ENCODE data around the gene NOXO1. TPM values are rescaled to one million over a fixed set of nuclear protein-coding genes. Genes with fewer than 3 reads are reported as not detected.

The NOXO1 gene
- total and polyA plus RNA-seq, 10 of the 15 experiments (the other 5 are each of a cell fraction or from before 2014, with no cell fraction given) = 0.09 to 0.76 (median 0.26) TPM; not detected in 4

DNA sequence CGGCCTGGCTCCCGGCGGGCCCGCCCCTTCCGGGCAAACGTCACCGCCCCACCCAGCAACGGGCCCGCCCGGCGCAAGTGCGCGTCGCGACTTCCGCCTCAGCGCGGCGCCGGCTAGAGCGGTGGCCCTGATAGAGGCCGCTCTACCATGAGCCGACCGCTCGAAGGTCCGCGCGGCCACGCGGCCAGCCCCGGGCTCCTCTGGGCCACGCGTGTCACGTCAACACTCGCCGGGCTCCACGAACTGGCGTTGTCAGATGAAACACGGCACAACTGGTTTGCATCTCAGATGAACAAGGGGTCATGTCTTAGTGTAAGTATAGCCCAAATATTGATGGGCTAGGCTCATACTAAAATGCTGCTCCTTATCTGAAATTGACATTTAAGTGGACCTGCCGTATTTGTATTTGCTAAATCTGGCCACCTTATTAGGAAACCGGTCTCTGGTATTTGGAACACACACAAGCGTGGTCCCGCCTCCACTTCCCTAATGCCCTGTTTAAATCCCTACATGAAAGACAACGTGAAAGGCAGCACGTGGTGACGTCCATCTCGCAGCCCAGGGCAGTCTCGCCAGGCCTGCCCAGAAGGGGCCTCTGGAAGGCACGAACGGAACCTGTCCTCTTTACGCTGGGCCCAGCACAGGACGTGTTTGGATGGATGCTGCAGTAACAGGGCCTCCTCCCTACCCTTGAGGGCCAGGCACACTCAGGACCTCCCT is 28.7 kb upstream of the NOXO1 start, which contains the start of gene ZNF598 (continued):
- TF ChIP-seq, protein P1, sequence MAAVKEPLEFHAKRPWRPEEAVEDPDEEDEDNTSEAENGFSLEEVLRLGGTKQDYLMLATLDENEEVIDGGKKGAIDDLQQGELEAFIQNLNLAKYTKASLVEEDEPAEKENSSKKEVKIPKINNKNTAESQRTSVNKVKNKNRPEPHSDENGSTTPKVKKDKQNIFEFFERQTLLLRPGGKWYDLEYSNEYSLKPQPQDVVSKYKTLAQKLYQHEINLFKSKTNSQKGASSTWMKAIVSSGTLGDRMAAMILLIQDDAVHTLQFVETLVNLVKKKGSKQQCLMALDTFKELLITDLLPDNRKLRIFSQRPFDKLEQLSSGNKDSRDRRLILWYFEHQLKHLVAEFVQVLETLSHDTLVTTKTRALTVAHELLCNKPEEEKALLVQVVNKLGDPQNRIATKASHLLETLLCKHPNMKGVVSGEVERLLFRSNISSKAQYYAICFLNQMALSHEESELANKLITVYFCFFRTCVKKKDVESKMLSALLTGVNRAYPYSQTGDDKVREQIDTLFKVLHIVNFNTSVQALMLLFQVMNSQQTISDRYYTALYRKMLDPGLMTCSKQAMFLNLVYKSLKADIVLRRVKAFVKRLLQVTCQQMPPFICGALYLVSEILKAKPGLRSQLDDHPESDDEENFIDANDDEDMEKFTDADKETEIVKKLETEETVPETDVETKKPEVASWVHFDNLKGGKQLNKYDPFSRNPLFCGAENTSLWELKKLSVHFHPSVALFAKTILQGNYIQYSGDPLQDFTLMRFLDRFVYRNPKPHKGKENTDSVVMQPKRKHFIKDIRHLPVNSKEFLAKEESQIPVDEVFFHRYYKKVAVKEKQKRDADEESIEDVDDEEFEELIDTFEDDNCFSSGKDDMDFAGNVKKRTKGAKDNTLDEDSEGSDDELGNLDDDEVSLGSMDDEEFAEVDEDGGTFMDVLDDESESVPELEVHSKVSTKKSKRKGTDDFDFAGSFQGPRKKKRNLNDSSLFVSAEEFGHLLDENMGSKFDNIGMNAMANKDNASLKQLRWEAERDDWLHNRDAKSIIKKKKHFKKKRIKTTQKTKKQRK (IDR thresholded peaks at IDR 0.05; ENCODE audit: low read depth, low read length) = no peak
- TF ChIP-seq POLR2AphosphoS2 (IDR thresholded peaks at IDR 0.05; ENCODE audit: low read depth, low read length) = peak; percentile 89
- 0 out of 2 replicates have a peak, but pooled peaks have one; percentile 18 for TF ChIP-seq TCF12 (IDR thresholded peaks at IDR 0.05; ENCODE audit: low read depth, low read length)
- no peak for TF ChIP-seq RBBP5 (conservative IDR thresholded peaks at IDR 0.05)
- TF ChIP-seq, protein P2, sequence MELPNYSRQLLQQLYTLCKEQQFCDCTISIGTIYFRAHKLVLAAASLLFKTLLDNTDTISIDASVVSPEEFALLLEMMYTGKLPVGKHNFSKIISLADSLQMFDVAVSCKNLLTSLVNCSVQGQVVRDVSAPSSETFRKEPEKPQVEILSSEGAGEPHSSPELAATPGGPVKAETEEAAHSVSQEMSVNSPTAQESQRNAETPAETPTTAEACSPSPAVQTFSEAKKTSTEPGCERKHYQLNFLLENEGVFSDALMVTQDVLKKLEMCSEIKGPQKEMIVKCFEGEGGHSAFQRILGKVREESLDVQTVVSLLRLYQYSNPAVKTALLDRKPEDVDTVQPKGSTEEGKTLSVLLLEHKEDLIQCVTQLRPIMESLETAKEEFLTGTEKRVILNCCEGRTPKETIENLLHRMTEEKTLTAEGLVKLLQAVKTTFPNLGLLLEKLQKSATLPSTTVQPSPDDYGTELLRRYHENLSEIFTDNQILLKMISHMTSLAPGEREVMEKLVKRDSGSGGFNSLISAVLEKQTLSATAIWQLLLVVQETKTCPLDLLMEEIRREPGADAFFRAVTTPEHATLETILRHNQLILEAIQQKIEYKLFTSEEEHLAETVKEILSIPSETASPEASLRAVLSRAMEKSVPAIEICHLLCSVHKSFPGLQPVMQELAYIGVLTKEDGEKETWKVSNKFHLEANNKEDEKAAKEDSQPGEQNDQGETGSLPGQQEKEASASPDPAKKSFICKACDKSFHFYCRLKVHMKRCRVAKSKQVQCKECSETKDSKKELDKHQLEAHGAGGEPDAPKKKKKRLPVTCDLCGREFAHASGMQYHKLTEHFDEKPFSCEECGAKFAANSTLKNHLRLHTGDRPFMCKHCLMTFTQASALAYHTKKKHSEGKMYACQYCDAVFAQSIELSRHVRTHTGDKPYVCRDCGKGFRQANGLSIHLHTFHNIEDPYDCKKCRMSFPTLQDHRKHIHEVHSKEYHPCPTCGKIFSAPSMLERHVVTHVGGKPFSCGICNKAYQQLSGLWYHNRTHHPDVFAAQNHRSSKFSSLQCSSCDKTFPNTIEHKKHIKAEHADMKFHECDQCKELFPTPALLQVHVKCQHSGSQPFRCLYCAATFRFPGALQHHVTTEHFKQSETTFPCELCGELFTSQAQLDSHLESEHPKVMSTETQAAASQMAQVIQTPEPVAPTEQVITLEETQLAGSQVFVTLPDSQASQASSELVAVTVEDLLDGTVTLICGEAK (IDR thresholded peaks at IDR 0.05; ENCODE audit: borderline replicate concordance) = peak; percentile 84
- TF ChIP-seq SREBF2 (IDR thresholded peaks at IDR 0.05; ENCODE audit: low read length) = no peak; the same call in 1 of the 2 replicates
- 0 out of 2 replicates have a peak, but pooled peaks have one; percentile 28 for TF ChIP-seq RB1 (IDR thresholded peaks at IDR 0.05; ENCODE audit: borderline replicate concordance)
- TF ChIP-seq MEF2A (IDR thresholded peaks at IDR 0.05; ENCODE audit: insufficient read depth, low read depth, low read length) = no peak
- peak; percentile 94 for TF ChIP-seq POLR2A (IDR thresholded peaks at IDR 0.05; ENCODE audit: low read depth, low read length)
- no peak for TF ChIP-seq EP300 (IDR thresholded peaks at IDR 0.05; ENCODE audit: borderline replicate concordance in 1 of 2, control insufficient read depth in 1 of 2, low read depth in 2 of 2, low read length in 2 of 2)
- TF ChIP-seq HDGF (IDR thresholded peaks at IDR 0.05) = 0 out of 2 replicates have a peak, but pooled peaks have one; percentile 27
- TF ChIP-seq RELA (IDR thresholded peaks at IDR 0.05; ENCODE audit: borderline replicate concordance, partially characterized antibody) = peak; percentile 32
- TF ChIP-seq KLF5 (IDR thresholded peaks at IDR 0.05; ENCODE audit: partially characterized antibody) = no peak
- TF ChIP-seq SUZ12 (IDR thresholded peaks at IDR 0.05; ENCODE audit: unreplicated experiment) = no peak
- no peak for TF ChIP-seq ATF7 (IDR thresholded peaks at IDR 0.05; ENCODE audit: low read depth)
- TF ChIP-seq, protein P3, sequence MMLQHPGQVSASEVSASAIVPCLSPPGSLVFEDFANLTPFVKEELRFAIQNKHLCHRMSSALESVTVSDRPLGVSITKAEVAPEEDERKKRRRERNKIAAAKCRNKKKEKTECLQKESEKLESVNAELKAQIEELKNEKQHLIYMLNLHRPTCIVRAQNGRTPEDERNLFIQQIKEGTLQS (IDR thresholded peaks at IDR 0.05; ENCODE audit: borderline replicate concordance, extremely low read depth, low read depth, low read length) = no peak
- TF ChIP-seq NBN (IDR thresholded peaks at IDR 0.05) = peak; percentile 75; the same call in 1 of the 2 replicates
- TF ChIP-seq, protein P4, sequence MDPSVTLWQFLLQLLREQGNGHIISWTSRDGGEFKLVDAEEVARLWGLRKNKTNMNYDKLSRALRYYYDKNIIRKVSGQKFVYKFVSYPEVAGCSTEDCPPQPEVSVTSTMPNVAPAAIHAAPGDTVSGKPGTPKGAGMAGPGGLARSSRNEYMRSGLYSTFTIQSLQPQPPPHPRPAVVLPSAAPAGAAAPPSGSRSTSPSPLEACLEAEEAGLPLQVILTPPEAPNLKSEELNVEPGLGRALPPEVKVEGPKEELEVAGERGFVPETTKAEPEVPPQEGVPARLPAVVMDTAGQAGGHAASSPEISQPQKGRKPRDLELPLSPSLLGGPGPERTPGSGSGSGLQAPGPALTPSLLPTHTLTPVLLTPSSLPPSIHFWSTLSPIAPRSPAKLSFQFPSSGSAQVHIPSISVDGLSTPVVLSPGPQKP (IDR thresholded peaks at IDR 0.05; ENCODE audit: low read depth, low read length) = peak; percentile 74
- TF ChIP-seq, protein P5, sequence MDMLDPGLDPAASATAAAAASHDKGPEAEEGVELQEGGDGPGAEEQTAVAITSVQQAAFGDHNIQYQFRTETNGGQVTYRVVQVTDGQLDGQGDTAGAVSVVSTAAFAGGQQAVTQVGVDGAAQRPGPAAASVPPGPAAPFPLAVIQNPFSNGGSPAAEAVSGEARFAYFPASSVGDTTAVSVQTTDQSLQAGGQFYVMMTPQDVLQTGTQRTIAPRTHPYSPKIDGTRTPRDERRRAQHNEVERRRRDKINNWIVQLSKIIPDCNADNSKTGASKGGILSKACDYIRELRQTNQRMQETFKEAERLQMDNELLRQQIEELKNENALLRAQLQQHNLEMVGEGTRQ (IDR thresholded peaks at IDR 0.05; ENCODE audit: borderline replicate concordance, low read depth, low read length) = no peak

All from GM12878 (cell line).